GM18517 (cell line): ENCODE measurements around the gene SLC4A9.

Source experiments
- ATAC-seq: cut with Tn5 transposase; IDR thresholded peaks from one replicate; pipeline ENCODE4 v1.9.1; 2021; ENCODE audit warnings: mild to moderate bottlenecking, moderate library complexity; ENCODE audit not compliant: unreplicated experiment

The SLC4A9 gene

GRCh38 chr5:140360681-140361479 is 886 bp downstream of the SLC4A9 start:
- ATAC-seq = no peak

DNA sequence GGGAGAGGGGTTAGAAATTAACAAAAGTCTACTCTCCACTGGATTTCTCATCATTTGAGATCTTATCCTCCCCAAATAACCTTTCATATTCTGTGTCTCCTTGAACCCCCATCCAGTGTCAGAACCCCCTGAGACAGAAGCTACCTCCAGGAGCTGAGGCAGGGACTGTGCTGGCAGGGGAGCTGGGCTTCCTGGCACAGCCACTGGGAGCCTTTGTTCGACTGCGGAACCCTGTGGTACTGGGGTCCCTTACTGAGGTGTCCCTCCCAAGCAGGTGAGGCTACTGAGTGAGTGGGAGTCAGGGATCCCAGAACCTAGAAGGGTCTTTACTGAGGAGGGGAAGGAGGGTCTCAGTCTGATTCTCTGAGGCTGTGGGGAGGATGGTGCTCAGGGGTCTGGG is 1.9 kb downstream of the SLC4A9 start:
- no peak for ATAC-seq

DNA sequence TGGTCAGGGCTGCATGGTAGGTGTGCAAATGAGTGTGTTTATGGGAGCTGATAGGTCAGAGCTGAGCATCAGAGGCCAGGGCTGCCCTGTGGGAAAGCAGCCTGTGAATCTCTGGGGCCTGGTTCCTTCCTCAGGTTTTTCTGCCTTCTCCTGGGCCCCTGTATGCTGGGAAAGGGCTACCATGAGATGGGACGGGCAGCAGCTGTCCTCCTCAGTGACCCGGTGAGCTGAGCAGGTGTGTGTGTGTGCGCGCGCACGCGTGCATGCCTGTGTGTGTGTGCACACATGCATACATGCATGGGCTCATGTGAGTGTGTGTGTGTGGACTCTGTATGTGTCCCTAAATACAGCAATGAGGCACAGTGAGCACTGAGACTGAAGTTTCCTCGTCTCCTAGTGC is 2.3 kb downstream of the SLC4A9 start:
- ATAC-seq = no peak

DNA sequence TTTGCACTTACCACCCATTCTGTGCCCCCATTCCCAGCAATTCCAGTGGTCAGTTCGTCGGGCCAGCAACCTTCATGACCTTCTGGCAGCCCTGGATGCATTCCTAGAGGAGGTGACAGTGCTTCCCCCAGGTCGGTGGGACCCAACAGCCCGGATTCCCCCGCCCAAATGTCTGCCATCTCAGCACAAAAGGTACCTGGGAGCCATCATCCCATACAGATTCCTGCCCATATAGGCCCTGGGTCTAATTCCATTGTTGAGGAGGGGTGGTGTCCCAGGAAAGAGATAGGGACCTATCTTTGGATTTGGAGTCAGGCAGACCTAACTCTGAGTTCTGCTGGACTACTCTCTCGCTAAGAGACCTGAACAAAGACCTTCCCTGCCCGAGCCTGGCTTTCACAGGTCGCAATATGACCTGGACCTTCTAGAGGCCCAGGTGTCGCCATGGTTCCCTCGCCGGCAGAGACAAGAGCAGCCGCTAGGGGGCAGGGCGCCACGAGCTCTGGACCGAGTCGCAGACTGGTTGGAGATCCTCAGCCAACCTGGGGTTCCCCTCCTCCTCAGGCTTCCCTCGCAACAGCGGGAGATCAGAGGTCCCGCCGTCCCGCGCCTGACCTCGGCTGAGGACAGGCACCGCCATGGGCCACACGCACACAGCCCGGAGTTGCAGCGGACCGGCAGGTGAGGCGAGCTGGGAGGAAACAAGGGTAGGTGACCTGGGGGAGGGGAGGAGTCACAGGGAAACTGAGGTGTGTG is 3.1 kb downstream of the SLC4A9 start:
- ATAC-seq = peak; percentile 53

GRCh38 chr5:140363631-140364471 is 3.9 kb downstream of the SLC4A9 start:
- no peak for ATAC-seq

DNA sequence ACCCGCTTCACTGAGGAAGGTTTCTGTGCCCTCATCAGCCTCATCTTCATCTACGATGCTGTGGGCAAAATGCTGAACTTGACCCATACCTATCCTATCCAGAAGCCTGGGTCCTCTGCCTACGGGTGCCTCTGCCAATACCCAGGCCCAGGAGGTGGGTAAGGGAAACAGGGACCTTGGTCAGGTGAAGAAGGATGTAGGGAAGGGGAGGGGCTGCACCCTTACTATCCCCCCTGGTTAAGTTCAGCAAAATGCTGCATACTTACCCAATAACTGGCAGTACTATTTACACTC is 4.4 kb downstream of the SLC4A9 start:
- ATAC-seq = no peak

- ATAC-seq = no peak
Measured at GRCh38 chr5:140365282-140365681, 5.3 kb downstream of the SLC4A9 start.

DNA sequence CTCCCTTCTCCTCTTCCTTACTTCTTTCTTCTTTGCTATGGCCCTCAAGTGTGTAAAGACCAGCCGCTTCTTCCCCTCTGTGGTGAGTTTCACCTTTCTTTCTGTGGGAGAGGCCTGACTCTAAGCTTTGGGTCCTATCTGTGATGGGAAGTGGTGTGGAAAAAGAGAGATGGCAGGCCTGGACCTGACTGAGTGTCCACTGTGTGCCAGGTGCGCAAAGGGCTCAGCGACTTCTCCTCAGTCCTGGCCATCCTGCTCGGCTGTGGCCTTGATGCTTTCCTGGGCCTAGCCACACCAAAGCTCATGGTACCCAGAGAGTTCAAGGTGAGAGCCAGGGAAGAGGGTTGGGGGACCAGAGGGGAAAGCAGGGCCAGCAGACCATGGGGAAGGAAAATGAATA is 5.9 kb downstream of the SLC4A9 start:
- ATAC-seq = no peak

- ATAC-seq = no peak
Measured at GRCh38 chr5:140366589-140367255, 6.7 kb downstream of the SLC4A9 start.

- no peak for ATAC-seq
Measured at GRCh38 chr5:140367256-140368013, 7.4 kb downstream of the SLC4A9 start.

- no peak for ATAC-seq
Measured at GRCh38 chr5:140371356-140372151, 11.6 kb downstream of the SLC4A9 start.

DNA sequence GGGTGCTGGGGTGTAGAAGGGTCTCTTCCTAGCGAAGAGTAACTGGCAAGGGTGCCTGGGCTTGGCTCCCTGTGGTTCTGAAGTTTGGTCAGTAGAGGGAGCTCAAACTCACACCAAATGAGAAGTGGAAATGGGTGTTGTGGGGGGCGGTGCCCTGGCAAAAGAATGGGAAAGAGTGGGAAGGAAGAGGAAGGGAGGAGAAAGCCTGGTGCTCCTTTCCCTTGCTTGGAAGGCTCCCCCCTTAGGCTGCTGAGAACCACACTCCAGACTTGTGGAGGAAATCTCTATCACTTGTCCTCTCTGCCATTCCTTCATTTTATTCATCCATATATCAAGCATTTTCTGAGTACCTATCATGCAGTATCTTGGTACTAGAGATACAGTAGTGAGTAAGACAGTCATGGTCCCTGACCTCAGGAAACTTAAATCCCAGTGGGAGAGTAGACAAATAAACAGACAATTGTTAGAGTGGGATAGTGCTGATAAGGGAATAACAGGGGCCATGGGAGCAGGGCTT is 13.0 kb downstream of the SLC4A9 start:
- no peak for ATAC-seq

- no peak for ATAC-seq
Measured at GRCh38 chr5:140381351-140381750, 21.4 kb downstream of the SLC4A9 start.

DNA sequence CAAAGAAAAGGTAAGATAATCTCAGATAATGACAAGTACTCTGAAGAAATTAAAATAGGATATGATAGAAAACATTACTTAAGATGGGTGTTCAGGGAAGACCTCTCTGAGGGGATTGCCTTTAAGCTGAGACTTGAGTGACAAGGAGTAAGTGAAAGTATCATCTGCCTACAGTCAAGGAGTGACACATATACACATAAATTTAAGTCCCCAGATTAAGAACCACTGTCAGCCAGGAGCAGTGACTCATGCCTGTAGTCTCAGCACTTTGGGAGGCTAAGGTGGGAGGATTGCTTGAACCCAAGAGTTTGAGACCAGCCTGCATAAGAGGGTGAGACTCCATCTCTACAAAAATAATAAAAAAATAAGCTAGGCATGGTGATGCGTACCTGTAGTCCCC is 22.0 kb downstream of the SLC4A9 start:
- ATAC-seq = no peak

DNA sequence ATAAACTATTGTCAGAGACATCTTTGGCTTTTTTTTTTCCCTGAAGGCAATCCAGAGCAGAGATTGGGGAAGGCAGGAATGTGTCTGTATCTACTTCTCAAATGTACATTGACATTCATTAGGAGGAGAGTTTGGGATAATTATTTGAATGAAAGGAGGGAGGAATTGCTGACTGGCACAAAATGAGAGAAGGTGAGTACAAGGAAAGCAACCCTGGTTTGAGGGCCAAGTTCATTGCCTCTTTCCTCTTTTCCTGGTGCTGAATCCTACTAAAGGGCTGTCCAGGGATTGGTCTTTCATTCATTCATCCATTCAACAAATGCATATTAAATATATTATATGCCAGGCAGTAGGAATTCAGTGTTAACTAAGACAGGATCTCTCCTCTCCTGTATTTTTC is 22.9 kb downstream of the SLC4A9 start:
- ATAC-seq = no peak

DNA sequence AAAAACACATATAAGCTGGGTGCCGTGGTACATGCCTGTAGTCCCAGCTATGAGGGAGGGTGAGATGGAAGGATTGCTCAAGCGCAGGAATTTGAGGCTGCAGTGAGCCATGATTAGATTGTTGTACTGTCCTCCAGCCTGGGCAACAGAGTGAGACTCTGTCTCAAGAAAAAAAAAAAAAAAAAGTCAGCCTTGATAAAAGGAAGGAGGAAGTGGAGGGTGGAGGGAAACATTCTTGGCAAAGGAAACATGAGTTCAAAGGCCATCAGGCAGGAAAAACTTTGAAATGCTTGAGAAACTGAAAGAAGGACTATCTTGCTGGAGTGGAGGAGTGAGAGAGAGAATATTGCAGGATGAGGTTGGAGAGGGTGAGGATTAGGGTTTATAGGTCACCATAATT is 23.3 kb downstream of the SLC4A9 start:
- ATAC-seq = no peak

- no peak for ATAC-seq
Measured at GRCh38 chr5:140388052-140388451, 28.1 kb downstream of the SLC4A9 start.

DNA sequence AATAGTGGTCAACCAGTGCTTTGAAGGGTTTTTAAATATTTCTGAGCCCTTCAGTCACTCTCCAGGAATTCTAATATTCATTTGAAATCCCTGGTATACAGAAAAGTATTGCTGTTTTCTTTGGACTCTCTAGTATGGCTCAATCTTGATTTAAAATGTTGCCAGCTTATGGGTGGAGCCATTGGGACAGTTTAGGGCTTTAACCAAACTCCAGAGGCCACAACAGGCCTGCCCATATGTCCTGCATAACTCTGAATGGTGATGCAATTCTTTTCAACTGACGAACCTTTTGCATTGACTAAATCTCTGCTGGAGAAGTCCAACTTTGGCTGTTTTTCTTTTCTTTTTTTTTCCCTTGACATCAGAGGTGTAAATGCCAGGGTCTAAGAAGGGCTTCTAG is 31.3 kb downstream of the SLC4A9 start:
- ATAC-seq = no peak

DNA sequence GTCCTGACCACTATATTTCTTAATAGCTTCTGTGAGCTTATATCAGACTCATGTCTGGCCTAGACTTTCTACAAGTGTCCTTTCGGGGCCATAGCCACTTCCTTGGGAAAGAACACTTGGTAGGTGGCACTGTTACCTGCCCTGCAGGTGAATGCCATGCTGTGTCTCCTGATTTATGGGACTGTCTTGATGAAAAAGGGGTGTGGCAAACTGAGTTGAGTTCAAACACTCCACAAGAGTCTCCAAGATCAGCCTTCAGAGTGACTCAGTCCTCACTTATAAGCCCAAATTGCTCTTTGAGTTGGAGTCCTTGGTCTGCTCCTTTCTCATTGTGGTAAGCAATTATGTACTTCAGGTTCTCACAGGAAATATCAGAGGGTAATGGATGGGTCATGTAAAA is 31.7 kb downstream of the SLC4A9 start:
- ATAC-seq = no peak
